K562 (cell line): Measurements from ENCODE around the gene SNCA. TPM values are rescaled to one million over a fixed set of nuclear protein-coding genes. Genes with fewer than 3 reads are reported as not detected.

Experiments
- ATAC-seq: fragments of 200-7000 bp; cut with Tn5 transposase; 3 replicates; pipeline ENCODE4 v1.9.1; 2020; ENCODE audit warnings: moderate library complexity
- BruUV-seq: library from RNA; stranded (reverse); fragments of 400-500 nt; replicated peaks from 2 replicates; lab custom pipeline; 2021; lab: Mats Ljungman, UMichigan
- CTCF ChIA-PET: fragments of 300-600 bp; formaldehyde crosslinking; extraction: SDS; loops from one replicate; lab custom pipeline; 2021; ENCODE audit warnings: low intra/inter-chr PET ratio; lab: Yijun Ruan, JAX
- POLR2A ChIA-PET: fragments of 300-600, 350-650 bp; sonication (Branson Sonifier 250); formaldehyde crosslinking; extraction: SDS; loops from one replicate; lab custom pipeline; 2021; ENCODE audit warnings: antibody characterized with exemption, inconsistent platforms; lab: Yijun Ruan, JAX
- DNase-seq, 4 experiments: peaks; one replicate each; pipeline versions ENCODE4 v3.0.0 to v3.0.0-alpha.2; 2011 to 2018; ENCODE audit warnings: low spot score in 3 of 4, mixed read lengths in 3 of 4; ENCODE audit errors: extremely low read depth in 1 of 4
- FAIRE-seq: peaks from 2 replicates; lab custom pipeline; 2011; peaks lifted over from hg19 to GRCh38; lab: Jason Lieb, UNC
- H2AFZ ChIP-seq: 2 replicates; pipeline ENCODE4 v1.6.0; 2011; ENCODE audit warnings: low read depth, low read length, control low read depth, inconsistent platforms
- H3K27ac ChIP-seq: fragments of 200-600 bp; 3 replicates; pipeline ENCODE4 v1.8.0; 2011; ENCODE audit warnings: low read depth, mild to moderate bottlenecking, control low read depth, inconsistent platforms, low read length, moderate library complexity, mixed read lengths; ENCODE audit errors: extremely low read depth
- H3K27me3 ChIP-seq, 2 experiments: fragments of 300-600 bp in 1 of 2; 2 replicates in 1 of 2; 3 replicates in 1 of 2; pipeline versions ENCODE4 v1.6.0 to v1.8.0; 2011; ENCODE audit warnings: inconsistent platforms in 2 of 2, low read length in 2 of 2, mild to moderate bottlenecking in 1 of 2, mixed read lengths in 1 of 2, moderate library complexity in 1 of 2; ENCODE audit not compliant: control insufficient read depth in 2 of 2, insufficient read depth in 2 of 2
- H3K36me3 ChIP-seq: fragments of 300-600 bp; 3 replicates; pipeline ENCODE4 v1.8.0; 2011; ENCODE audit warnings: mild to moderate bottlenecking, low read length, inconsistent platforms; ENCODE audit not compliant: control insufficient read depth, insufficient read depth
- H3K4me1 ChIP-seq, 2 experiments: fragments of 200-600 bp in 1 of 2; replicated peaks in 1 of 2; 2 replicates in 1 of 2; 3 replicates in 1 of 2; pipeline versions ENCODE4 v1.5.1 to v1.8.0; 2011; ENCODE audit warnings: inconsistent platforms in 2 of 2, low read length in 2 of 2, mild to moderate bottlenecking in 1 of 2, mixed read lengths in 1 of 2, moderate library complexity in 1 of 2; ENCODE audit not compliant: control insufficient read depth in 2 of 2, insufficient read depth in 2 of 2
- H3K4me2 ChIP-seq: 2 replicates; pipeline ENCODE4 v1.6.1; 2011; ENCODE audit warnings: low read length, control low read depth, inconsistent platforms, mixed read lengths; ENCODE audit not compliant: insufficient read depth
- H3K4me3 ChIP-seq: fragments of 200-600 bp; sonication (generic), shearing (Covaris generic); 2 replicates; pipeline ENCODE4 v1.5.1; 2016; ENCODE audit warnings: control low read depth, inconsistent platforms
- H3K79me2 ChIP-seq: fragments of 200-600 bp; 3 replicates; pipeline ENCODE4 v1.8.0; 2011; ENCODE audit warnings: low read length, inconsistent platforms; ENCODE audit not compliant: control insufficient read depth, insufficient read depth
- H3K9ac ChIP-seq, 2 experiments: 2 replicates each; pipeline versions ENCODE4 v1.6.0 to v1.6.1; 2011; ENCODE audit warnings: low read depth in 2 of 2, low read length in 2 of 2, control low read depth in 1 of 2, inconsistent platforms in 1 of 2, mild to moderate bottlenecking in 1 of 2, mixed read lengths in 1 of 2; ENCODE audit not compliant: insufficient read depth in 1 of 2
- H3K9me1 ChIP-seq: one replicate; pipeline ENCODE4 v1.6.0; 2011; ENCODE audit warnings: inconsistent platforms, mild to moderate bottlenecking, low read length, moderate library complexity; ENCODE audit not compliant: control insufficient read depth, insufficient read depth
- H3K9me3 ChIP-seq: replicated peaks from 2 replicates; pipeline ENCODE4 v1.5.1; 2011; ENCODE audit warnings: low read depth, low read length, inconsistent platforms; ENCODE audit not compliant: control insufficient read depth, insufficient read depth
- H4K20me1 ChIP-seq: replicated peaks from 2 replicates; pipeline ENCODE4 v1.6.1; 2011; ENCODE audit warnings: low read length, inconsistent platforms, mixed read lengths; ENCODE audit not compliant: control insufficient read depth, insufficient read depth
- ARID3A ChIP-seq: IDR thresholded peaks from 2 replicates; pipeline ENCODE4 v1.6.1; 2012; ENCODE audit warnings: low read depth, low read length, improper control_type of control experiment, borderline replicate concordance
- ATF1 ChIP-seq, 2 experiments: fragments of 450-650 bp in 1 of 2; IDR thresholded peaks; 2 replicates each; pipeline ENCODE4 v1.6.1; 2016; ENCODE audit warnings: missing compliant biosample characterization in 1 of 2, missing genetic modification characterization in 1 of 2
- CHCHD3 ChIP-seq: fragments of 250-450 bp; sonication (Bioruptor Pico); IDR thresholded peaks from 2 replicates; pipeline ENCODE4 v2.1.2; 2022; ENCODE audit warnings: mild to moderate bottlenecking
- E2F5 ChIP-seq: sonication (generic); formaldehyde crosslinking; IDR thresholded peaks from 2 replicates; pipeline ENCODE4 v1.8.0; 2022; ENCODE audit warnings: mild to moderate bottlenecking, missing genetic modification reagents
- EWSR1 ChIP-seq: fragments of 450-650 bp; IDR thresholded peaks from 2 replicates; pipeline ENCODE4 v1.6.1; 2018; ENCODE audit warnings: borderline replicate concordance, mild to moderate bottlenecking, low read depth, moderate library complexity; ENCODE audit not compliant: partially characterized antibody
- NFXL1 ChIP-seq: fragments of 450-650 bp; formaldehyde crosslinking; IDR thresholded peaks from 2 replicates; pipeline ENCODE4 v1.4.0; 2021; ENCODE audit warnings: mild to moderate bottlenecking
- NR2C1 ChIP-seq, 2 experiments: fragments of 450-650 bp; IDR thresholded peaks; 2 replicates each; pipeline ENCODE4 v1.6.1; 2017; ENCODE audit warnings: mild to moderate bottlenecking in 2 of 2, antibody characterized with exemption in 1 of 2, inconsistent platforms in 1 of 2, missing compliant biosample characterization in 1 of 2, missing genetic modification characterization in 1 of 2
- SAFB ChIP-seq: fragments of 200-400 bp; formaldehyde crosslinking; IDR thresholded peaks from 2 replicates; pipeline ENCODE4 v1.6.1; 2017; ENCODE audit warnings: low read depth, low read length, borderline replicate concordance
- ZBTB34 ChIP-seq: fragments of 250-450 bp; sonication (Bioruptor Pico); IDR thresholded peaks from 2 replicates; pipeline ENCODE4 v1.8.0; 2021; ENCODE audit warnings: mild to moderate bottlenecking, moderate library complexity
- ZEB2 ChIP-seq: fragments of 450-650 bp; IDR thresholded peaks from 2 replicates; pipeline ENCODE4 v1.6.1; 2016
- WGBS: fragments of 100-300 bp; shearing (Covaris generic); methylation state at CpG from one replicate; pipeline ENCODE4 v1.1.6; 2016; ENCODE audit warnings: low coverage, mixed read lengths; ENCODE audit not compliant: insufficient coverage; ENCODE audit errors: missing lambda C conversion rate; 5-methylcytosine and 5-hydroxymethylcytosine counted together
- in situ Hi-C: fragments of 300-500 bp; cut with MboI; formaldehyde crosslinking; loops from 4 replicates; pipeline ENCODE4 v1.15.0; 2018; ENCODE audit warnings: inconsistent platforms, mixed read lengths
- intact Hi-C: fragments of 100-400 bp; cut with micrococcal nuclease; formaldehyde crosslinking; loops from 2 replicates; pipeline ENCODE4 v1.14.2; 2022
- polyA plus RNA-seq, 8 experiments: library from polyadenylated mRNA; depleted of rRNA in 4 of 8; stranded (reverse) in 5 of 8; unstranded in 3 of 8; fragments of >200 nt; fragmentation: Nextera tagmentation in 2 of 8; fragmentation: Illumina TruSeq in 1 of 8; extraction: Ambion mirVana in 2 of 8; extraction: Trizol in 1 of 8; gene quantifications; 2 replicates each; pipeline versions ENCODE4 v1.2.1 to v1.2.3, GENCODE V29; 2011 to 2014; ENCODE audit warnings: inconsistent platforms in 1 of 8, missing spikeins in 1 of 8
- total RNA-seq, 7 experiments: library from RNA; depleted of rRNA in 6 of 7; stranded (reverse); fragments of >200 nt in 6 of 7; fragmentation: Illumina TruSeq in 2 of 7; extraction: Trizol in 2 of 7; gene quantifications; 2 replicates each; pipeline versions ENCODE4 v1.2.1 to v1.2.3, GENCODE V29; 2011 to 2021; ENCODE audit warnings: low replicate concordance in 1 of 7

Gene SNCA
- total and polyA plus RNA-seq, 9 of the 15 experiments (the other 6 are each of a cell fraction or from before 2014, with no cell fraction given): 1.7 to 12.6 (median 3.6) TPM

DNA sequence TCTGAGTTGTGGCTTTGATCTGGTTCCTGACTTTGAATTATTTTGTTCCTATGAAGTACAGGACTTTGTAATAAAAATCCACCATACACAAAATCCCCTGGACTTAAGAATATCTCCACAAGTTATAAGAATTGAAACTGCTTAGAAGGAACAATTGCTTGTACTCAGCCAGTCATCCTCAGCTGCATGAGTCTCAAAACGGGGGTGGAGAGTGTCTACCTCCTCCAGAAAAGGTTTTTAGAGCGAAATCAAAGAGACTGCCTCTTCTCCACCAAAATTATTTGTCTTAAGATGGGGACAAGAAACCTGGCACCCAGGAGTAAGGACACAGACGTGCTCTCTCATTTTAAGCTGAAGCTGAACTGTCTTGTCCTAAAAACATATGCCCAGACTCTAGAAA lies 74.7 kb downstream of the SNCA start:
- no peaks in the 10 kb centered on the region for H3K27me3 ChIP-seq
- H3K9me3 ChIP-seq: no peaks in the 10 kb centered on the region; the same call in 1 of the 2 replicates
- no peak overlapping the region for H3K4me2 ChIP-seq
- no peak overlapping the region for H3K27ac ChIP-seq
- no peak overlapping the region for H2AFZ ChIP-seq
- no peak for TF ChIP-seq ZEB2
- H3K9me1 ChIP-seq: no peaks in the 10 kb centered on the region
- H4K20me1 ChIP-seq: no peaks in the 10 kb centered on the region
- WGBS: 2% methylated on average over 3 of the region's 3 CpGs
- H3K4me3 ChIP-seq: no peak overlapping the region
- H3K9ac ChIP-seq: no peak overlapping the region
- no peaks in the 10 kb centered on the region for H3K36me3 ChIP-seq
- FAIRE-seq: no peak
- intact Hi-C loops: no loop called here
- in situ Hi-C loops: no loop called here
- no peak for DNase-seq
- CTCF ChIA-PET: no interaction called here
- H3K79me2 ChIP-seq: no peaks in the 10 kb centered on the region
- no peak for ATAC-seq
- no peaks in the 10 kb centered on the region for H3K4me1 ChIP-seq
- POLR2A ChIA-PET: no interaction called here
- BruUV-seq: no TSS peak

DNA sequence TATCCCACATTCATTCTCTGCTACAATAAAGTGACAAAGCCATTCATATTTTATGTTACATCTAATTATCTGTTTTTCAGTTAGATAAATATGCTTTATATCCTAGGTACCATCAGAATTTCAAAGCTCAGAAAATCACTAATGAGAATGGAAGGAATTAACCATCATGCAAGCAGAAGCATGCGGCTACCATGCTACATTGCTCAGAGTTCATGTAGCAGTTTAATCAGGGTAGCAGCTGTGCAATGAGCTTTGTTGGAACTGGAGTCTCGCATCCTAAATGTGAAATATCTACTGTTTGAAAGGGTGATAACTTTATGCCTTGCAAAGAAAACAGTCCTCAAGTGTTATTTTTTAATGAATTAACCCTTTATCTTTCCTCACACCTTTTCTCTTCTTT lies 77.5 kb downstream of the SNCA start:
- no peak overlapping the region for H3K4me2 ChIP-seq
- no peak overlapping the region for H3K9ac ChIP-seq
- H3K36me3 ChIP-seq: no peaks in the 10 kb centered on the region
- H3K9me3 ChIP-seq: no peaks in the 10 kb centered on the region; the same call in 1 of the 2 replicates
- H3K27me3 ChIP-seq: no peaks in the 10 kb centered on the region
- ChIA-PET POLR2A (no interaction called here), CTCF (no interaction called here)
- DNase-seq: no peak
- no peaks in the 10 kb centered on the region for H3K4me1 ChIP-seq
- H3K27ac ChIP-seq: no peak overlapping the region
- H3K79me2 ChIP-seq: no peaks in the 10 kb centered on the region
- intact Hi-C loops (no loop called here), in situ Hi-C loops (no loop called here)
- no peak overlapping the region for H2AFZ ChIP-seq
- 6% methylated on average over 2 of the region's 2 CpGs for WGBS
- H4K20me1 ChIP-seq: no peaks in the 10 kb centered on the region
- H3K4me3 ChIP-seq: no peak overlapping the region
- no peaks in the 10 kb centered on the region for H3K9me1 ChIP-seq
- FAIRE-seq: no peak
- no peak for ATAC-seq
- BruUV-seq: no TSS peak
- no peak for TF ChIP-seq CHCHD3 (CRISPR knock-in tag)
- no peak for TF ChIP-seq ARID3A
- no peak for TF ChIP-seq E2F5 (CRISPR knock-in tag)
- no peak for TF ChIP-seq EWSR1
- TF ChIP-seq SAFB: no peak
- TF ChIP-seq ATF1 (CRISPR knock-in tag; IDR thresholded peaks at IDR 0.05): no peak
- TF ChIP-seq ATF1 (tag; IDR thresholded peaks at IDR 0.05): no peak
- TF ChIP-seq NR2C1 (IDR thresholded peaks at IDR 0.05): no peak
- TF ChIP-seq NR2C1 (tag; IDR thresholded peaks at IDR 0.05): no peak
- no peak for TF ChIP-seq ZBTB34 (CRISPR knock-in tag)
- no peak for TF ChIP-seq NFXL1 (CRISPR knock-in tag)
